Lower leg skin (tissue), 4 donors: ENCODE data around the gene VAV3. TPM values are rescaled to one million over a fixed set of nuclear protein-coding genes. Genes with fewer than 3 reads are reported as not detected.

Experiments used
- DNase-seq, 2 donors: peaks; one replicate each; pipeline ENCODE4 v3.0.0-alpha.2; 2019; ENCODE audit warnings: low spot score in 2 of 2
- H3K4me3 ChIP-seq: fragments of 200-600 bp; sonication (generic); 2 replicates; pipeline ENCODE4 v1.5.1; 2017; ENCODE audit warnings: mild to moderate bottlenecking, low read depth; ENCODE audit not compliant: poor library complexity, severe bottlenecking
- CTCF ChIP-seq, 3 donors: fragments of 450-650 bp; IDR thresholded peaks; one replicate each; pipeline ENCODE4 v1.5.1; 2016; ENCODE audit warnings: antibody characterized with exemption in 3 of 3, mild to moderate bottlenecking in 3 of 3, moderate library complexity in 2 of 3
- POLR2A ChIP-seq, 2 donors: fragments of 450-650 bp; IDR thresholded peaks; one replicate each; pipeline ENCODE4 v1.6.1; 2016 to 2017; ENCODE audit warnings: antibody characterized with exemption in 2 of 2, mild to moderate bottlenecking in 1 of 2, moderate library complexity in 1 of 2
- WGBS, 2 donors: methylation state at CpG; one replicate each; pipeline ENCODE4 v1.1.5; 2018; 5-methylcytosine and 5-hydroxymethylcytosine counted together
- intact Hi-C: fragments of 100-400 bp; cut with DNase I; formaldehyde crosslinking; loops from one replicate; pipeline ENCODE4 v1.15.0; 2023; ENCODE audit warnings: low total_unique reads
- total RNA-seq, 4 donors: library from RNA; depleted of rRNA; stranded (reverse); fragments of >200 nt; gene quantifications; one replicate each; pipeline ENCODE4 v1.1.0, GENCODE V29; 2016

The VAV3 gene
- total RNA-seq, 4 donors from 2014 or later = 102 to 200 (median 147) TPM

- DNase-seq = no peak
- TF ChIP-seq POLR2A (IDR thresholded peaks at IDR 0.05) (no peak), CTCF (IDR thresholded peaks at IDR 0.05) (no peak)
- H3K4me3 ChIP-seq = no peak overlapping the region
- 84 to 88% methylated on average over 2 of the region's 2 CpGs for WGBS, 2 donors
- intact Hi-C loops = no loop called here
These were observed 133.1 kb downstream of the VAV3 start for GRCh38 chr1:107831921-107832320.

- H3K4me3 ChIP-seq = no peak overlapping the region
- intact Hi-C loops = no loop called here
- 57 to 73% methylated on average over 3 of the region's 3 CpGs for WGBS, 2 donors
- no peak for DNase-seq
- TF ChIP-seq CTCF (IDR thresholded peaks at IDR 0.05) (no peak), POLR2A (IDR thresholded peaks at IDR 0.05) (no peak)
These were observed 134.5 kb downstream of the VAV3 start for GRCh38 chr1:107830526-107830925.

GRCh38 chr1:107830075-107830474, 134.9 kb downstream of the VAV3 start:
- no peak for TF ChIP-seq POLR2A (IDR thresholded peaks at IDR 0.05)
- TF ChIP-seq CTCF (IDR thresholded peaks at IDR 0.05) = no peak

GRCh38 chr1:107829036-107829770, 135.8 kb downstream of the VAV3 start:
- H3K4me3 ChIP-seq = no peak overlapping the region
- intact Hi-C loops = no loop called here
- 85% methylated on average over 1 of the region's 1 CpG for WGBS, 2 donors
- no peak for TF ChIP-seq CTCF (IDR thresholded peaks at IDR 0.05)
- TF ChIP-seq POLR2A (IDR thresholded peaks at IDR 0.05) = no peak
- DNase-seq = no peak

More at GRCh38 chr1:107830075-107830474, 134.9 kb downstream of the VAV3 start:
- H3K4me3 ChIP-seq = no peak overlapping the region
- intact Hi-C loops = no loop called here
- DNase-seq = no peak
- 96 to 100% methylated on average over 1 of the region's 1 CpG for WGBS, 2 donors

GRCh38 chr1:107824946-107825345, 140.0 kb downstream of the VAV3 start:
- TF ChIP-seq CTCF (IDR thresholded peaks at IDR 0.05) (no peak), POLR2A (IDR thresholded peaks at IDR 0.05) (no peak)
- DNase-seq = no peak
- 89 to 94% methylated on average over 2 of the region's 2 CpGs for WGBS, 2 donors
- H3K4me3 ChIP-seq = no peak overlapping the region
- intact Hi-C loops = no loop called here

- 76 to 79% methylated on average over 4 of the region's 4 CpGs for WGBS, 2 donors
- H3K4me3 ChIP-seq = no peak overlapping the region
- TF ChIP-seq CTCF (IDR thresholded peaks at IDR 0.05) (no peak), POLR2A (IDR thresholded peaks at IDR 0.05) (no peak)
- DNase-seq = no peak
- intact Hi-C loops = no loop called here
These were observed 143.6 kb downstream of the VAV3 start for GRCh38 chr1:107821340-107821739.
